ENCODE measurements around the gene KRTAP1-5. TPM values are rescaled to one million over a fixed set of nuclear protein-coding genes. Genes with fewer than 3 reads are reported as not detected.
"Not testable (repeated sequence)": the region's sequence is repeated elsewhere in the genome, so short reads cannot be mapped to it uniquely, and the experiment has no call there.

The KRTAP1-5 gene
- total RNA-seq, 1 donor from 2014 or later, result not detected

GRCh38 chr17:41048441-41048840 is 21.4 kb upstream of the KRTAP1-5 start:
- intact Hi-C loops (cut with micrococcal nuclease), result no loop called here

GRCh38 chr17:41046735-41047465 is 19.9 kb upstream of the KRTAP1-5 start, which contains the start of gene KRTAP2-1:
TSS of gene KRTAP2-1 (minus strand) at chr17:41047316. CDS start at chr17:41047267, 49 bp downstream.
- intact Hi-C loops (cut with micrococcal nuclease), result not testable (repeated sequence)

- intact Hi-C loops (cut with micrococcal nuclease), result no loop called here
Measured at GRCh38 chr17:41042953-41043352, 15.9 kb upstream of the KRTAP1-5 start.

GRCh38 chr17:41040783-41041571 is 14.0 kb upstream of the KRTAP1-5 start, which contains the start of gene KRTAP1-1:
TSS of gene KRTAP1-1 (minus strand) at chr17:41041450. CDS start at chr17:41041397, 53 bp downstream.
- intact Hi-C loops (cut with micrococcal nuclease), result not testable (repeated sequence)

- intact Hi-C loops (cut with micrococcal nuclease), result no loop called here
Measured at GRCh38 chr17:41037853-41038350, 10.9 kb upstream of the KRTAP1-5 start.

GRCh38 chr17:41034346-41034935 is 7.4 kb upstream of the KRTAP1-5 start, which contains the start of gene KRTAP1-3:
TSS of gene KRTAP1-3 (minus strand) at chr17:41034874. CDS start at chr17:41034821, 53 bp downstream.
- intact Hi-C loops (cut with micrococcal nuclease), result not testable (repeated sequence)

GRCh38 chr17:41029633-41030245 is 2.7 kb upstream of the KRTAP1-5 start, which contains the start of gene KRTAP1-4:
TSS of gene KRTAP1-4 (minus strand) at chr17:41030195. CDS start at chr17:41030078, 117 bp downstream.
- intact Hi-C loops (cut with micrococcal nuclease), result no loop called here

GRCh38 chr17:41024697-41025096 is 2.3 kb downstream of the KRTAP1-5 start:
- intact Hi-C loops (cut with micrococcal nuclease), result no loop called here

- intact Hi-C loops (cut with micrococcal nuclease), result no loop called here
Measured at GRCh38 chr17:41020336-41020735, 6.7 kb downstream of the KRTAP1-5 start.

- intact Hi-C loops (cut with micrococcal nuclease), result no loop called here
Measured at GRCh38 chr17:41019415-41019814, 7.6 kb downstream of the KRTAP1-5 start.

GRCh38 chr17:41018541-41018940 is 8.5 kb downstream of the KRTAP1-5 start:
- intact Hi-C loops (cut with micrococcal nuclease), result no loop called here

GRCh38 chr17:41016578-41017215 is 10.3 kb downstream of the KRTAP1-5 start:
- intact Hi-C loops (cut with micrococcal nuclease), result no loop called here

- intact Hi-C loops (cut with micrococcal nuclease), result no loop called here
Measured at GRCh38 chr17:41015454-41015853, 11.6 kb downstream of the KRTAP1-5 start.

- intact Hi-C loops (cut with micrococcal nuclease), result no loop called here
Measured at GRCh38 chr17:41013606-41014005, 13.4 kb downstream of the KRTAP1-5 start.

- intact Hi-C loops (cut with micrococcal nuclease), result no loop called here
Measured at GRCh38 chr17:41013181-41013580, 13.8 kb downstream of the KRTAP1-5 start.

GRCh38 chr17:41012326-41013120 is 14.5 kb downstream of the KRTAP1-5 start:
- intact Hi-C loops (cut with micrococcal nuclease), result no loop called here

GRCh38 chr17:41010441-41010840 is 16.6 kb downstream of the KRTAP1-5 start:
- intact Hi-C loops (cut with micrococcal nuclease), result no loop called here

GRCh38 chr17:41009936-41010335 is 17.1 kb downstream of the KRTAP1-5 start:
- intact Hi-C loops (cut with micrococcal nuclease), result no loop called here

- intact Hi-C loops (cut with micrococcal nuclease), result no loop called here
Measured at GRCh38 chr17:41009301-41009760, 17.7 kb downstream of the KRTAP1-5 start.

- intact Hi-C loops (cut with micrococcal nuclease), result no loop called here
Measured at GRCh38 chr17:41008811-41009210, 18.2 kb downstream of the KRTAP1-5 start, which contains the start of gene KRTAP3-1. TSS of gene KRTAP3-1 (minus strand) at chr17:41009128. CDS start at chr17:41009074, 54 bp downstream.
